GM19397 (cell line): ENCODE measurements around the gene ZBTB3.
A peak's percentile ranks its signal among the peaks of the same experiment; 100 is the strongest.
"Not testable (repeated sequence)": the region's sequence is repeated elsewhere in the genome, so short reads cannot be mapped to it uniquely, and the experiment has no call there.

ENCODE experiments used
- ATAC-seq: cut with Tn5 transposase; IDR thresholded peaks from one replicate; pipeline ENCODE4 v1.9.1; 2021; ENCODE audit warnings: mild to moderate bottlenecking, moderate library complexity; ENCODE audit not compliant: unreplicated experiment

ZBTB3 gene

DNA sequence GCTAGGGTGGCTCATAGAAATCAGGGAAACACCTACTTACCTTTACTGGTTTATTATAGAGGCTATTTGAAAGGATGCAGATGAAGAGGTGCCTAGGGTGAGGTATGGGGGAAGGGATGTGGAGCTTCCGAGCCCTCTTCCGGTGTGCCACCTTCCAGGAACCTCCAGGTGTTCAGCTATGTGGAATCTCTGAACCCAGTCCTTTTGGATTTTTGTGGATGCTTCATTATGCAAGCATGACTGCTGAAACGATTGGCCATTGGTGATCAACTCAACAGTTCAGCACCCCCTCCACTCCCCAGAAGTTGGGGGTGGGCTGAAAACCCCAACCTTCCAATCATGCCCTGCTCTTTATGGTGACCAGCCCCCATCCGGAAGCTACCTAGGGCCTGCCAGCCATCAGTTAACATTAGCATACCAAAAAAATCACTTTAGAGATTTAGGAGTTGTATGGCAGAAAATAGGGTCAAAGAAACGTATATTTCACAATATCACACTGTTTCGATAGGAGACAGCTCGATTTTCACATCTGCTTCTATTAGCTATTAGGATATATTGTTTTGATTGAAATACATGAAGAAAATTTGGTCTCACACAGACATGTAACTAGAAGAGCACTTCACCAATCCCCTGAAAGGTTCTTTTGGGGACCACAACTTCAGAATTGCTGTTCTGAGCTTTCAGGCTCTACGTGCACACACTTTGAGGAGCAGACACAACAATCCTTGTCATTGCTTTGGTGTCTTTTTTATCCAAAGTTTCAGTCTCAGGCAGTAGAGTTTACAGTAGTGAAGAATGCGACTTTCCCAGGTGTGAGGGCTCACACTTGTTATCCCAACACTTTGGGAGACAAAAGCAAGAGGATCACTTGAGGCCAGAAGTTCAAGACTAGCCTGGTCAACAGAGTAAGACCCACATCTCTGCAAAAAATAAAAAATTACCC, 4.2 kb upstream of the ZBTB3 start:
- no peak for ATAC-seq

GRCh38 chr11:62755086-62755615, 1.2 kb upstream of the ZBTB3 start:
- ATAC-seq: no peak

DNA sequence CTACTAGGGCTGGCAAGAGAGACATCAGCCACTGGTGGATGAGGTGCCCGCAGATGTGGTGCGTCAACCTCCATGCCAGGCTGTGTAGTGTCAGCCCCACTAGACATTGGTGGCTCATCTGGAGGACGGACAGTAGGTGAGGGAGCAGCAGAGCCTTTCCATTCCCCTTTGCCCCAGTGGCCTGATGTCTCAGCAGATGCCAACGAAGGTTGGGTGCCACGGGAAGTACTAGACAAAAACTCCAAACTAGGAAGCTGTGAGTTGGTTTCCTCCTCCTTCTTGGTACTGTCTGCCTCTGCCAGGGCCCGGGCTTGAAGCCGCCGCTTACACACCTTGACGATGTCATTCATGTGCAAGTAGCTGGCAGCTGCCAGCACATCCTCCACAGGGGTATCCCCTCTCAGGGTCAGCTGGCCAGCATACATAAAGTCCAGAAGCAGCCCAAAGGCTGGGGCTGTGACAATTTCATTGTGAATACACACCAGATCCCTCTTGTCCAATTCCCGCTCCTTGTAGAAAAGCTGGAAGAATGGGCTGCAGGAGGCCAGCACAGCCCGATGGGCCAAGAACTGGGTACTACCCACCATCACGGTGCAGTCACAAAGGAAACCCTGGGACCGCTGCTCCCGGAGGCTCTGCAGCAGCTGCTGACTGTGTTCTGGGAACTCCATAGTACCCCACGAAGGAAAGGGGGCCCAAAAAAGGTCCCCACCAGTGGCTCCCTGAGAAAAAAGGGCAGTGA, 795 bp downstream of the ZBTB3 start:
- ATAC-seq: no peak

DNA sequence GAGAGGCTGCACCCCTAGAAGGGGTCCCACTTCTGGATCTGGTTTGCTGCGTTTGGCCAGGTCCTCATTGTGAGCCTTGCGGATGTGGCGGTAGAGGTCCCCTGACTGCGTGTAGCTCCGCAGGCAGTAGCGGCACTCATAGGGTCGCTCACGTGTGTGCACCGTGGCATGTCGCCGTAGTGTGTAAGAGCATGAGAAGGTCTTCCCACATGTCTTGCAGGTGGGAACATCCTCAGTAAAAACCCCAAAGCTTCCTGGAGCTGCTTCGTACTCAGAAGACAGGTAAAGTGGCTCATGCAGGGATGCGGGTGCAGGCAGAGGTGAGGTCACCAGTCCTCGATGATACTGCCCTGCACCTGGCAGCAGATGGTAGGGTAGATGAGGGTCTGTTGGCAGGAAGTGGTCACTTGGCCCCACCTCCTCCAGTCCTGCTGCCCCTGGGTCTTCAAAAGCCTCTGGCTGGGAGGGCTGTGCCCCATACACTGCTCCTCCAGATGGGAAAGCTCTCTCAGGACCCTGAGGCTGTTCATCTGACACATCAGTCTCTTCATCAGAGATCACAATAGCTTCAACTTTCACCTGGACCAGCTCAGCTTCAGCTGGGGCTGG, 1.7 kb downstream of the ZBTB3 start:
- no peak for ATAC-seq

- not testable (repeated sequence) for ATAC-seq
Observed at GRCh38 chr11:62749931-62750330, 4.0 kb downstream of the ZBTB3 start.

DNA sequence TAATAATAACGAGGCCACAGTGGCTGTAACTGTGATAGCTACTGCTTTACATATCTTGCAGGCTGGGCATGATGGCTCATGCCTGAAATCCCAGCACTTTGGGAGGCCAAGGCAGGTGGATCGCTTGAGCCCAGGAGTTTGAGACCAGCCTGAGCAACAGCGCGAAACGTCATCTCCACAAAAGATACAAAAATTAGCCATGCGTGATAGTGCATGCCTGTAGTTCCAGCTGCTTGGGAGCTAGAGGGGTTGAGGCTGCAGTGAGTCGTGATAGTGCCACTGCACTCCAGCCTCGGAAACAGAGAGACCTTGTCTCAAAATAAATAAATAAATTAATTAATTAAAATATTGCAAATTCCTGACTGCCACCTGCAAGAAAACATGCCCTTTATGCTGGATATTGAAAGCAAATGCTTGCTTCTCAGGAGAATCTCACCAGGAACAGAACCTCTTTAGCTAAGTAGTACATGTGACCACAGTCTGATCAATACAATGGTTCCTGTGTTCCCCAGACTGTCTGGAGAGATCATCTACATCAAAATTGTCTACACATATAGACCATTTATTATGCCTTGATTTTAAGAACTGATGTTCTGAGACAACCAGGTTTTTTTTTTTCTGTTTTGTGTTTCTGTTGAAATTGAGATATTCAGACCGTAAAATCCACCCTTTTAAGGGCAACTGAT, 6.3 kb downstream of the ZBTB3 start:
- no peak for ATAC-seq

DNA sequence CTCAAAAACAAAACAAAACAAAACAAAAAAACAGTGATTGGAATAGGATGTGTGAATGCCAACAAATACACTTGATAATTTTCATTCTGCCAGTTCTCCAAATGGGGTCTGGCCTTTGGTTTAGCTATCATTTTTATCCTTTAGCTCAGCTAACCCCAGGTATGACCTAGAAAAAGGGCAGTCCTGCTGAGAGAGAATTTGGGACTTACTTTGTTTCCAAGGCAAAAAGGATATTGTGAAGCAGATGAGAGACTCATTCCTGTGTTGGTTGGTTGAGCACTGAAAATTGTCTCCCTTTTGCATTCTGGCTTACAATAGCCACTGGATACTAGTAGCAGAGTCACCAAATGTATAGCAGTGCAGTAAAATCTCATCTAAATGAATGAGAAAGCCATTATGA, 16.8 kb downstream of the ZBTB3 start:
- no peak for ATAC-seq

GRCh38 chr11:62732830-62733229, 21.1 kb downstream of the ZBTB3 start:
- ATAC-seq: no peak

DNA sequence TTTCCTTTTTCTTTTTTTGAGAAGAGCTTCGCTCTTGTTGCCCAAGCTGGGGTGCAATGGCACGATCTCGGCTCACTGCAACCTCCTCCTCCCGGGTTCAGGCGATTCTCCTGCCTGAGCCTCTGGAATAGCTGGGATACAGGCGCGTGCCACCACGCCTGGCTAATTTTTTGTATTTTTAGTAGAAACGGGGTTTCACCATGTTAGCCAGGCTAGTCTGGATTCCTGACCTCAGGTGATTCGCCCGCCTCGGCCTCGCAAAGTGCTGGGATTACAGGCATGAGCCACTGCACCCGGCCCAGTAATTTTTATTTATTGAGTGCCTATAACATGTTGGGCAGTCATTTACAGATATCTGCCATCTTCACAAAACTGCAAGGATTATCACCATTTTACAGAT, 23.9 kb downstream of the ZBTB3 start:
- ATAC-seq: not testable (repeated sequence)

- ATAC-seq: peak; percentile 11
Observed at GRCh38 chr11:62728171-62728988, 25.6 kb downstream of the ZBTB3 start, which contains the start of gene TTC9C. Gene TTC9C (plus strand): TSS chr11:62728486. CDS start chr11:62728849, 363 bp downstream.

DNA sequence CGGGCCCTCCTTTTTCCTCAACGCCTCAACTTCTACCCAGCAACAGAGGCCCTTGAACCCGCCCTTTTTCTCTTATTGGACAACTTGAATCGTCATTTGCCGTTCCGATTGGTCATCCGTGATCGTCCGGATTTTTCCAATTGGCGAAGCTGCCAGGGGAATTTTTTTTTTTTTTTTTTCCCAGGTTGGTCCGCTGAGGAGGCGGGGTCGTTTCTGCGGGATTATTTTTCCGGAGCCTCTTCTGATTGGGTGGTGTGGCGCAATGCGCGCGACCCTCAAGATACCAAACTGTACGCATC, 26.1 kb downstream of the ZBTB3 start:
- peak; percentile 41 for ATAC-seq

GRCh38 chr11:62727165-62727871, 26.6 kb downstream of the ZBTB3 start, which contains the start of gene HNRNPUL2:
Gene HNRNPUL2 (minus strand): TSS chr11:62727457. CDS start chr11:62727156, 301 bp downstream.
- ATAC-seq: peak; percentile 75

GRCh38 chr11:62726915-62727164, 27.1 kb downstream of the ZBTB3 start:
- no peak for ATAC-seq

GRCh38 chr11:62726156-62726914, 27.6 kb downstream of the ZBTB3 start:
- ATAC-seq: peak; percentile 1

GRCh38 chr11:62725646-62726045, 28.3 kb downstream of the ZBTB3 start:
- no peak for ATAC-seq

DNA sequence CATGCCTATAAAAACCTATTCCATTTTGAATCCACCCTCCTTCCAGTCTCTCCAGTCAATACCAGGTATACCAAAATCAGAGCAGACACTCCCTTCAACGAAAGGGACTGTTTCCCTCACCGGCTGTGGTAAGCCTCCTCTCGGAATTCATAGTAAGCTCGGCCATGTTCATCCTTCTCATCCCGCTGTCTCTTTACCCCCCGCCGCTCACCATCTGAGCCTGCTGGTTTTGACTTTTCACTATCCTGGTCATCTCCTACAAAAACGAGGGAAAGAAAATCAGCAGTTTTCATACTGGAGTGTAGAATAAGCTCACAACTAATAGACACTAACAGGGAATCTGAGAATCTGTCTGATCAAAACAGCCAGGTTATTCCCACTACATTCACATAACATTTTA, 29.8 kb downstream of the ZBTB3 start:
- no peak for ATAC-seq

DNA sequence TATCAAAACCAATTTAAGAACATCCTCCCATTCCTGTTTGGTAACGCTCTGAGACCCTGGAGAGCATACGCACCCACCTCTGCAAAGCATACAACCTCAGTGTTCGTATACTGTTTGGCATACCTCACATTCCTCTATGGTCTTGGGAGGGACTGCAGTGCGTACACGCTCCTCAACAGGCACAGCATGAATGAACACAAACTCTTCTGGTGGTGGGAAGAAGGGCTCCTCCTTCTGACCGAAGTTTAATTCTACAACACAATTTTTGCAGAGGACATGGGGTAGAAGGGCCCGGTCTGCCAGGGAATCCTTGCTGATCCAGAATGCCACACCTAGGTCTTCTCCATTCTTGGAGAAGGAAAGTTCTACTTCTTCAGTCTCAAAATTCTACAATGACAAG, 32.0 kb downstream of the ZBTB3 start:
- no peak for ATAC-seq

DNA sequence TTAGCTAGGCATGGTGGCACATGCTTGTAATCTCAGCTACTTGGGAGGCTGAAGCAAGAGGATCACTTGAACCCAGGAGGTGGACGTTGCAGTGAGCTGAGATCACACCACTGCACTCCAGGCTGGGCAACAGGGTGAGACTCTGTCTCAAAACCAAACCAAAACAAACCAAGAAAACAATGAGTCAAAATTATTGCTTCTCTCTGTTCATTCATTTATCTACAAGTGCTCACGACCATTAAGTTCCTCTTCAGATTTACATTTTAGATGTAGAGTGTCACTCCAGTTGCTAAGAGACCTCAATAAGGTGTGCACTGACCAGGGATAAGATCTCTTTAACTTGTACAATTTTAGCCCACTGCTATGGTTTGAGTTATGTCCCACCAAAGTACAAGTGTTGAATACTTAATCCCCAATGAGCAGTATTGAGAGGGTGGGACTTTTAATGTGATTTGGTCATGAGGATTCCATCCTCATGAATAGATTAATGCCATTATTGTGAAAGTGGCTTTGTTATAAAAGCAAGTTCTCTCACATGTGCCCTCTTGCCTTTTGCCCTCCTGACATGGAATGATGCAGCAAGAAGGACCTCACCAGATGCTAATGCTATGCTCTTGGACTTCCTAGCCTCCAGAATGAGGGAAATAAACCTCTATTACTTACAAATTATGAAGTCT, 34.5 kb downstream of the ZBTB3 start:
- no peak for ATAC-seq
